ENCODE data around the gene FNDC4.

Gene FNDC4

DNA sequence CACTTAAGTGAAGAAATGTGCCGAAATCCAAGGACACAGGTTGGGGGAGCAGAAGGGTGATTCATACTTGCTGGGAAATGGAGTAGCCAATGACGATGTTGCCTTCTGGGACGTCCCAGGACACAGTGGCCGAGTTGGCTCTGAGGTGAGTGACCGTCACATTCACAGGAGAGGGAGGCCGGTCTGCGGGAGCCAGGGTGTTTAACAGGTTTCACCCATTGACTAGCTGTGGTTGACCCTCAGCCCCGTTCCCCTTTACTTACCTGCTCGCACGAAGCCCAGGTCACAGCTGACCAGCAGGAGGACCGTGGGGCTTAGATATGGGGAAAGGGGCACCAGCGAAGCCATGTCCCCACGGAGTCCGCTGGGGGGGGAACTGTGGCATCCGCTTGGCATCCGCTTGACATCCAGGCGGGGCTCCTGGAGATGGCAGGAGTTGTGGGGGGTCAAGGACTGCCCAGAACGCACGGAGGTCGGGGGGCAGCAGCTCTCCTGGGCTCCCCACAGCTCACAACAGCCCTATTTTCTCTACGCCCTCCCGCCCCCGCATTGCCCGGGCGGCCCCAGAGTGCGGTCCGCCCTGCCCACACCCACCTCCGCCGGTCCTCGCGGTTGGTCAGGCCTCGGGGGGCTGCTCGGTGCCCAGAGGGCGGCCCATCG, 586 bp downstream of the FNDC4 start:
- no peak for DNase-seq (ENCODE audit: low read depth in 2 of 2)

DNA sequence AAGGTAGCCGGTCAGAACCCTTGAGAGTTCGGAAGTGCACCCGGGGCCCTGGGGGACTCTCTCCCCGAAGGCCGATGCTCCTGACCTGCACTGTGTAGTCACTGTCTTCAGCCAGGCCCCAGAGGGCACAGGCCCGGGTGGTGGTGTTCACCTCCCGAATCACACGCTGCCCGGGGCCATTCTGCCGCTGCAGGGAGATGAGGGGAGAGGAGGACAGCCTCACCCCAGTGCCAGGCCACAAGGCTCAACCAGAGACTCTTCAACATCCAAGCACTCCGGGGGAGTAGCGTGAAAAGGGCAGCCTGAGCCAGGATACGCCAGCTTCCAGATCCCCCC, 1.1 kb downstream of the FNDC4 start:
- no peak for DNase-seq (ENCODE audit: low read depth in 2 of 2)

DNA sequence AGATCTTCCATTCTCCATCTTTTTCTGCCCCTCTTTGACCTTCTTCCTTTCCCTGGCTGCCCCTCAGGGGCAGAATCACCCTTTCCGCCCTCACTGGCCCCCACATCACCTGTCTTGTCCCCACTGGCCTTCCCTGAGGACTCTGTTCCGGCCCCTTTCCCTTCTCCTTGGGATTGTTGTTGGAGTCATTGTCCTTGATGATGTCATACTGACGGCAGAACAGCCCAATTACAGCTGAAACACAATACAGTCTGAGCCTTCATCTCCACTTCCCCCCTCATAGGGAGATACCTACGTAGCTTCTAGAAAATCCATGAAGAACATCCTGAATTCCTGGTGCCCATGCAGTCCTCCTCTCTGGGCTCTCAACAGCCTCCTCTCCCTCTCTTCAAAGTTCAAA, 2.4 kb downstream of the FNDC4 start:
- no peak for DNase-seq (ENCODE audit: low read depth in 2 of 2)

- peak; percentile 96 to 99 for DNase-seq (ENCODE audit: low read depth in 2 of 2)
Observed at GRCh38 chr2:27489498-27490397, 5.3 kb downstream of the FNDC4 start, which contains the start of gene IFT172. IFT172 (minus strand) TSS chr2:27489743; CDS start chr2:27489653, 90 bp downstream.

GRCh38 chr2:27489118-27489497, 5.9 kb downstream of the FNDC4 start:
- DNase-seq (ENCODE audit: low read depth in 2 of 2): no peak

- DNase-seq (ENCODE audit: low read depth in 2 of 2): no peak
Observed at GRCh38 chr2:27485496-27485895, 9.5 kb downstream of the FNDC4 start.

DNA sequence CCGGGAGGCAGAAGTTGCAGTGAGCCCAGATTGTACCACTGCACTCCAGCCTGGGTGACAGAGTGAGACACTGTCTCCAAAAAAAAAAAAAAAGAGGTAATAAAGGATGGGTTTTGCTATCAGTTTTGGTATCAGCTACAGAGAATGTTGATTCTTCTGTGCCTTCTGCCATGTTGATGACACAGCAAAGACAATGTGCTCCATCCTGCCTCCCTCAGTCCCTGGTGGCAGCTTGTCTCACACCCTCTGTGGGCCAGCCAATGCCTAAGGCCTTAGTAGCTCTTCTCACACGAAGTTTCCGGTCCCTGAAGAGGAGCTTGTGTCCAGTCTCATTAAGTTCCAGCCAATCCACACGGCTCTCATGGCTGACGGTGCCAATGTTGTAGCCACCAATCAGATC, 23.0 kb downstream of the FNDC4 start:
- DNase-seq (ENCODE audit: low read depth in 2 of 2): no peak

GRCh38 chr2:27464443-27464842, 30.6 kb downstream of the FNDC4 start:
- DNase-seq (ENCODE audit: low read depth in 2 of 2): no peak

GRCh38 chr2:27461118-27461517, 33.9 kb downstream of the FNDC4 start:
- no peak for DNase-seq (ENCODE audit: low read depth in 2 of 2)

GRCh38 chr2:27453968-27454367, 41.0 kb downstream of the FNDC4 start:
- DNase-seq (ENCODE audit: low read depth in 2 of 2): no peak

GRCh38 chr2:27451095-27451494, 43.9 kb downstream of the FNDC4 start:
- DNase-seq (ENCODE audit: low read depth in 2 of 2): no peak

GRCh38 chr2:27448381-27448780, 46.6 kb downstream of the FNDC4 start:
- DNase-seq (ENCODE audit: low read depth in 2 of 2): no peak

- DNase-seq (ENCODE audit: low read depth in 2 of 2): no peak
Observed at GRCh38 chr2:27446057-27446456, 48.9 kb downstream of the FNDC4 start.

GRCh38 chr2:27445615-27446014, 49.4 kb downstream of the FNDC4 start:
- DNase-seq (ENCODE audit: low read depth in 2 of 2): no peak

DNA sequence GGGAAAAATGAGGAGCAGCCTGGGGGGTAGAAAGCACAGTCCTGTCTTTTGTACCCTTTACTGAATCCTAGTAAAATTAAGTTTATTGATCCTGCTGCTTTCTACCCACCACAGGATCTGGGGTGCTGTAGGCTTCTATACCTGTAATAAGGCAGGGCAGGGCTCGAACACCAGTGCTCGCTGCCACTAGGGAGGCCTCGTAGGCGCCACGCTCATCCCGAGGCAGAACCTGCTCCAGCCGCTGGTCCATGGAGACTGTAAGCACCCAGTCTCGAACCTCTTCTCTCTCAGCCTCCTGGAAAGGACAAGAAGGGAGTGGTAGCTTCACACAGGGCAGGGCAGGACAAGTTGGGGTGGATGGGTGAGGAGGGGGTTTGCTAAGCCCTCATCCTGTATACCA, 49.8 kb downstream of the FNDC4 start:
- DNase-seq (ENCODE audit: low read depth in 2 of 2): no peak

DNA sequence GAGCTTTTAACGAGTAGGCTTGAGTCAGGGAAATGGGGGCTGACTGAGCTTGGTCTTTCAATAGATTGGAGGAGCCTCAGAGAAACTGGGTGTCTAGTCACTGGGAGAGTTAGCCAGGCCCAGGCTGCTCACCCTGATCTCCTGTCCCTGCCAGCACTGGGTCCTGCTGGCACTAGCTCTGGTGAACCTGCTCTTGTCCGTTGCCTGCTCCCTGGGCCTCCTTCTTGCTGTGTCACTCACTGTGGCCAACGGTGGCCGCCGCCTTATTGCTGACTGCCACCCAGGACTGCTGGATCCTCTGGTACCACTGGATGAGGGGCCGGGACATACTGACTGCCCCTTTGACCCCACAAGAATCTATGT, 52.1 kb downstream of the FNDC4 start:
- no peak for DNase-seq (ENCODE audit: low read depth in 2 of 2)

DNA sequence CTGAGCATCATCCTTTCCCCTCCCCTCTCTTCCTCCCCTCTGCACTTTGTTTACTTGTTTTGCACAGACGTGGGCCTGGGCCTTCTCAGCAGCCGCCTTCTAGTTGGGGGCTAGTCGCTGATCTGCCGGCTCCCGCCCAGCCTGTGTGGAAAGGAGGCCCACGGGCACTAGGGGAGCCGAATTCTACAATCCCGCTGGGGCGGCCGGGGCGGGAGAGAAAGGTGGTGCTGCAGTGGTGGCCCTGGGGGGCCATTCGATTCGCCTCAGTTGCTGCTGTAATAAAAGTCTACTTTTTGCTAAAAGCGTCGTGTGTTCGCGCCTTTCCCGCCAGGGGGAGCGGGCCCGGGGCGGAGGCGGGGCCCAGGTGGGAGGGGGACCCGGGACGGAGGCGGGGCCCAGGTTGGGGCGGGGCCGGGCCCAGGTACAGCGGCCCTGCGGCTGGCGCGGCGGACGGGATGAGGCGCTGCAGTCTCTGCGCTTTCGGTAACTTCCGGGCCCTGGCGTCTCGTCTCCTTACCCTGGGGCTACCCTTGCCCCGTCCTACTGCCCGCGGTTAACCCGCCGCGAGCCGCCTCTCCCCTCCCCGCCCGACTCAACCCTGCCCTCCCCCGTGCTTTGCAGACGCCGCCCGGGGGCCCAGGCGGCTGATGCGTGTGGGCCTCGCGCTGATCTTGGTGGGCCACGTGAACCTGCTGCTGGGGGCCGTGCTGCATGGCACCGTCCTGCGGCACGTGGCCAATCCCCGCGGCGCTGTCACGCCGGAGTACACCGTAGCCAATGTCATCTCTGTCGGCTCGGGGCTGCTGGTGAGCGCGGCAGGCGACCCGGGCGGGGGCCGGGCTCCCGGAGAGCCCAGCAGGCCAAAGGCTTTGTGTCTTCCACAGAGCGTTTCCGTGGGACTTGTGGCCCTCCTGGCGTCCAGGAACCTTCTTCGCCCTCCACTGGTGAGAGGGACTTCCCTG, 52.8 kb downstream of the FNDC4 start, which contains the start of gene KRTCAP3:
Gene KRTCAP3, plus strand, starts transcription at position 424 of the 962 bp plus-strand sequence. Its CDS starts 32 bp downstream, at position 456.
- peak in 1 of 2 donors; percentile 7 for DNase-seq (ENCODE audit: low read depth in 2 of 2)
